Esophagus squamous epithelium (tissue), 4 donors: Measurements from ENCODE around the gene FLT3.

Experiments used
- POLR2A ChIP-seq, 4 donors: fragments of 450-650 bp; IDR thresholded peaks; one replicate each; pipeline ENCODE4 v1.6.1; 2017; ENCODE audit warnings: antibody characterized with exemption in 4 of 4, mild to moderate bottlenecking in 4 of 4, moderate library complexity in 3 of 4
- TF ChIP-seq, protein P1 (sequence below), 6 experiments: fragments of 450-650 bp in 4 of 6; fragments of 200-600 bp in 2 of 6; sonication (generic) in 2 of 6; IDR thresholded peaks; one replicate each; pipeline ENCODE4 v1.5.1; 2016 to 2019; ENCODE audit warnings: antibody characterized with exemption in 6 of 6, mild to moderate bottlenecking in 4 of 6, moderate library complexity in 4 of 6

DNA sequence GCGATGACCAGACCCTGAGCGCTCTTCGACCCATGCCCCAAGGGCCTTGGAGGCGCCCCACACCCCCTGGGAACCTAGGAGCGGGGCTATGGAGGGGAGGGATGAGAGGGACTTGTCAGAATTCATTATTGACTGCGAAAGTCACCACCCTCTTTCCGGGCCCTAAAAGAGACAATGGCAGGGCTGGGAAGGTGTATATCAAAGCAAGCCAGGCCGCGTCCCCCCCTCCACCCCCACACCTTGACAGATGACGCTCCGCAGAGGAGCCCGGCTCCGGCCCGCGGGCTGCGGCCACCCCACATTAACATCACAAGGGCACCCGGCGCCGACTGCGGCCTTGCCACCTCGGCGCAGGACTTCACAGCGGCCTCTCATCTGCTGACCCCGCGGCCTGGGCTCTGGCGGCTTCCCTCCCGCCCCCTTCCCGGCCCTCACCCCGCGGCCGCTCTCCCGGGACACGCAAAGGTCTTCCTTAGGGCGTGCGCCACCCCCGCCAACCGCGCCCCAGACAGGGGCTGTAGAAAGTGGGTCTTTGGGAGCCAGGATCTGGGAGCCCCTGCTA is 133.7 kb downstream of the FLT3 start:
- TF ChIP-seq POLR2A (IDR thresholded peaks at IDR 0.05), result no peak
- TF ChIP-seq, protein P1, sequence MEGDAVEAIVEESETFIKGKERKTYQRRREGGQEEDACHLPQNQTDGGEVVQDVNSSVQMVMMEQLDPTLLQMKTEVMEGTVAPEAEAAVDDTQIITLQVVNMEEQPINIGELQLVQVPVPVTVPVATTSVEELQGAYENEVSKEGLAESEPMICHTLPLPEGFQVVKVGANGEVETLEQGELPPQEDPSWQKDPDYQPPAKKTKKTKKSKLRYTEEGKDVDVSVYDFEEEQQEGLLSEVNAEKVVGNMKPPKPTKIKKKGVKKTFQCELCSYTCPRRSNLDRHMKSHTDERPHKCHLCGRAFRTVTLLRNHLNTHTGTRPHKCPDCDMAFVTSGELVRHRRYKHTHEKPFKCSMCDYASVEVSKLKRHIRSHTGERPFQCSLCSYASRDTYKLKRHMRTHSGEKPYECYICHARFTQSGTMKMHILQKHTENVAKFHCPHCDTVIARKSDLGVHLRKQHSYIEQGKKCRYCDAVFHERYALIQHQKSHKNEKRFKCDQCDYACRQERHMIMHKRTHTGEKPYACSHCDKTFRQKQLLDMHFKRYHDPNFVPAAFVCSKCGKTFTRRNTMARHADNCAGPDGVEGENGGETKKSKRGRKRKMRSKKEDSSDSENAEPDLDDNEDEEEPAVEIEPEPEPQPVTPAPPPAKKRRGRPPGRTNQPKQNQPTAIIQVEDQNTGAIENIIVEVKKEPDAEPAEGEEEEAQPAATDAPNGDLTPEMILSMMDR (IDR thresholded peaks at IDR 0.05), result no peak
